ENCODE measurements around the gene ACTR3C. TPM values are rescaled to one million over a fixed set of nuclear protein-coding genes. Genes with fewer than 3 reads are reported as not detected.
"Not testable (repeated sequence)": the region's sequence is repeated elsewhere in the genome, so short reads cannot be mapped to it uniquely, and the experiment has no call there.

ACTR3C gene
- total RNA-seq, 1 donor from 2014 or later: 1.6 TPM

- not testable (repeated sequence) for H3K4me3 ChIP-seq (ENCODE audit: low read length in 3 of 3); H3K4me1 ChIP-seq (ENCODE audit: control insufficient read depth in 3 of 3, insufficient read depth in 3 of 3, low read length in 3 of 3); H3K9ac ChIP-seq (ENCODE audit: low read depth in 1 of 3, low read length in 3 of 3); H3K9me3 ChIP-seq (ENCODE audit: control insufficient read depth in 3 of 3, low read length in 3 of 3); H3K36me3 ChIP-seq (ENCODE audit: control insufficient read depth in 3 of 3, insufficient read depth in 3 of 3, low read length in 3 of 3); H3K27me3 ChIP-seq (ENCODE audit: control insufficient read depth in 3 of 3, insufficient read depth in 3 of 3, low read length in 3 of 3); H3K27ac ChIP-seq (ENCODE audit: low read depth, low read length)
These were observed 17.0 kb downstream of the ACTR3C start for GRCh38 chr7:150306377-150306776.

- not testable (repeated sequence) for H3K36me3 ChIP-seq (ENCODE audit: control insufficient read depth in 3 of 3, insufficient read depth in 3 of 3, low read length in 3 of 3); H3K27ac ChIP-seq (ENCODE audit: low read depth, low read length); H3K4me1 ChIP-seq (ENCODE audit: control insufficient read depth in 3 of 3, insufficient read depth in 3 of 3, low read length in 3 of 3); H3K9ac ChIP-seq (ENCODE audit: low read depth in 1 of 3, low read length in 3 of 3); H3K4me3 ChIP-seq (ENCODE audit: low read length in 3 of 3); H3K9me3 ChIP-seq (ENCODE audit: control insufficient read depth in 3 of 3, low read length in 3 of 3); H3K27me3 ChIP-seq (ENCODE audit: control insufficient read depth in 3 of 3, insufficient read depth in 3 of 3, low read length in 3 of 3)
These were observed 17.5 kb downstream of the ACTR3C start for GRCh38 chr7:150305903-150306284.

DNA sequence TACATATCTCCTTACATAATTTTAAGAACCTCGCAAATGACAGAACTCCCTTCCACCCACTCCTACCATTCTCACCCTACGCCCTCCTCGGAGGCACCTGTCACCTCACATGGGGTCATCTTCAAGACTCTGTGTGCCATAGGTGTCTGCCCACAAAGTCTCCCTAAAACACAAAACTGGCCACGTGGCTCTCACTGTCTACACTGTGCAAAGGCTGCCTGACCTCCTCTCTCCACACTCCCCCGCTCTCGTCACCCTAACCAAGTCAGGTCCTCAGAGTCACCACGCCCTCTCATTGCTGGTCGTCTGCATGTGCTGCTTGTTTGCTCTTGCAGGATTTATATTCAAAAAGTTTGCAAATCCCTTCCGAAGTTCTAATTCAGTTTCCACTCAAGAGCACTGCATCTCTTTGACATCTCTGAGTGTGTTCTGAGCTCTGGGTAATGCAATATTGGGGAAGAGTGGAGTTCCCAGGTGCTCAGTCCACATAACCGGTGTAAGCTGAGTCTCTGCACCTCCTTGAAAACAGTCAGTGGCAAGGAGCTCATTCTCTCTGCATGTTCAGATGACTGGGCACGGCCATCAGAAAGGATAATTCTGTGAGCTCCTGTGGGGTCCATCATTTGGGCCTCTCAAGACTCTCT is 18.0 kb downstream of the ACTR3C start:
- not testable (repeated sequence) for H3K9me3 ChIP-seq (ENCODE audit: control insufficient read depth in 3 of 3, low read length in 3 of 3); H3K9ac ChIP-seq (ENCODE audit: low read depth in 1 of 3, low read length in 3 of 3); H3K27ac ChIP-seq (ENCODE audit: low read depth, low read length); H3K27me3 ChIP-seq (ENCODE audit: control insufficient read depth in 3 of 3, insufficient read depth in 3 of 3, low read length in 3 of 3); H3K4me1 ChIP-seq (ENCODE audit: control insufficient read depth in 3 of 3, insufficient read depth in 3 of 3, low read length in 3 of 3); H3K36me3 ChIP-seq (ENCODE audit: control insufficient read depth in 3 of 3, insufficient read depth in 3 of 3, low read length in 3 of 3); H3K4me3 ChIP-seq (ENCODE audit: low read length in 3 of 3)

DNA sequence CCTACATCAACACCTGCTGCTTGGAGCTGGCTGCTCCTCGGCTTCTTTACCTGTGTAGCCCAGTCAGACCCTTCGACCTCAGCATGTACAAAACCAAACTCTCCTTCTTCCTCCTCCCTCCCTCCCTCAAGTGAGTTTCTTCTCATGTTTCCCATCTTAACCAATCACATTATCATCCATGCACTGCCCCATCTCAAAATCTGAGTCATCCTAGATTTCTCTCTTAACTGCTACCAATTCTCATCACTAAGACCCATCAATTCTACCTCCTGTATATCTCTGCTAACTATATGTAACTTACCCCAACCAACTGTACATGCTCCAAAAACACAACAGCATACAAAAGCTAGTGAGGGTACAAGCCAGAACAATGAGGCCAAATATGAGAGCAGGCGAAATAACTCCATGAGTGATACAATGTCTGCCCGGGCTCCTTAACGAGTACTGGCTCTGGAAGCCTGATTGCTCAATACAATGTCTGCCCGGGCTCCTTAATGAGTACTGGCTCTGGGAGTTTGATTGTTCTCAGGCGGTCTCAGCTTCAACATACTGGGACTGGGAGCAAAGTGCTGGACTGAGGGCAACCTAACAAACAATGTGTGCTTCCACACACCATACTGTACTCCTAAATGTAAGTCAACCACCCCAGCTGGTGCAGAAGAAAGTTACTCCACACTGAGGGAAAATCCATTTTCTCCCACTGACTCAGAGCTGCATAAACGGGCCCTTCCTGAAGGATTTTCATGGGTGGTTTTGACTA is 18.7 kb downstream of the ACTR3C start:
- not testable (repeated sequence) for H3K4me1 ChIP-seq (ENCODE audit: control insufficient read depth in 3 of 3, insufficient read depth in 3 of 3, low read length in 3 of 3); H3K36me3 ChIP-seq (ENCODE audit: control insufficient read depth in 3 of 3, insufficient read depth in 3 of 3, low read length in 3 of 3)

GRCh38 chr7:150302908-150303310 is 20.4 kb downstream of the ACTR3C start:
- not testable (repeated sequence) for H3K36me3 ChIP-seq (ENCODE audit: control insufficient read depth in 3 of 3, insufficient read depth in 3 of 3, low read length in 3 of 3); H3K9me3 ChIP-seq (ENCODE audit: control insufficient read depth in 3 of 3, low read length in 3 of 3); H3K27ac ChIP-seq (ENCODE audit: low read depth, low read length); H3K4me3 ChIP-seq (ENCODE audit: low read length in 3 of 3); H3K4me1 ChIP-seq (ENCODE audit: control insufficient read depth in 3 of 3, insufficient read depth in 3 of 3, low read length in 3 of 3); H3K9ac ChIP-seq (ENCODE audit: low read depth in 1 of 3, low read length in 3 of 3); H3K27me3 ChIP-seq (ENCODE audit: control insufficient read depth in 3 of 3, insufficient read depth in 3 of 3, low read length in 3 of 3)

More for the DNA sequence above, 18.7 kb downstream of the ACTR3C start:
- H3K9me3 ChIP-seq (ENCODE audit: control insufficient read depth in 3 of 3, low read length in 3 of 3); H3K27me3 ChIP-seq (ENCODE audit: control insufficient read depth in 3 of 3, insufficient read depth in 3 of 3, low read length in 3 of 3); H3K27ac ChIP-seq (ENCODE audit: low read depth, low read length); H3K9ac ChIP-seq (ENCODE audit: low read depth in 1 of 3, low read length in 3 of 3); H3K4me3 ChIP-seq (ENCODE audit: low read length in 3 of 3): not testable (repeated sequence)

- H3K9ac ChIP-seq (ENCODE audit: low read depth in 1 of 3, low read length in 3 of 3); H3K4me3 ChIP-seq (ENCODE audit: low read length in 3 of 3); H3K36me3 ChIP-seq (ENCODE audit: control insufficient read depth in 3 of 3, insufficient read depth in 3 of 3, low read length in 3 of 3); H3K4me1 ChIP-seq (ENCODE audit: control insufficient read depth in 3 of 3, insufficient read depth in 3 of 3, low read length in 3 of 3); H3K9me3 ChIP-seq (ENCODE audit: control insufficient read depth in 3 of 3, low read length in 3 of 3); H3K27me3 ChIP-seq (ENCODE audit: control insufficient read depth in 3 of 3, insufficient read depth in 3 of 3, low read length in 3 of 3); H3K27ac ChIP-seq (ENCODE audit: low read depth, low read length): not testable (repeated sequence)
These were observed 25.4 kb downstream of the ACTR3C start for GRCh38 chr7:150297978-150298377.

DNA sequence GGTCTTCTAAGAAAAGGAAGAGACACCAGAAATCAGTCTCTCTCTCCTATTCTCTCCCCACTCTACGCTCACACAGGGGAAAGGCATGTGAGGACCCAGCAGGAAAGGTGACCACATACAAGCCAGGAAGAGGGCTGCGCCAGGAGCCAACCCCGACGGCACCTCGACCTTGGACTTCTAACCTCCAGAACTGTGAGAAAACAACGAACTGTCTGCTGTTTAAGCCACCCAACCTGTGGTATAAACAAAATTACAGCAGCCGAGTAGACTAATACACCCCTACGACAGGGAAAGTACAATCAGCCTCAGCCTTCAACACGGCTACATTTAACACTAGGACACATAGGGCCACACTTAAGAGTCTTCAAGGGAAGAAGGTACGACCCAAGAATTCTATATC is 26.5 kb downstream of the ACTR3C start:
- H3K4me1 ChIP-seq (ENCODE audit: control insufficient read depth in 3 of 3, insufficient read depth in 3 of 3, low read length in 3 of 3); H3K36me3 ChIP-seq (ENCODE audit: control insufficient read depth in 3 of 3, insufficient read depth in 3 of 3, low read length in 3 of 3); H3K9me3 ChIP-seq (ENCODE audit: control insufficient read depth in 3 of 3, low read length in 3 of 3); H3K27me3 ChIP-seq (ENCODE audit: control insufficient read depth in 3 of 3, insufficient read depth in 3 of 3, low read length in 3 of 3); H3K9ac ChIP-seq (ENCODE audit: low read depth in 1 of 3, low read length in 3 of 3); H3K27ac ChIP-seq (ENCODE audit: low read depth, low read length); H3K4me3 ChIP-seq (ENCODE audit: low read length in 3 of 3): not testable (repeated sequence)

GRCh38 chr7:150295614-150296013 is 27.7 kb downstream of the ACTR3C start:
- not testable (repeated sequence) for H3K9ac ChIP-seq (ENCODE audit: low read depth in 1 of 3, low read length in 3 of 3); H3K4me3 ChIP-seq (ENCODE audit: low read length in 3 of 3); H3K27ac ChIP-seq (ENCODE audit: low read depth, low read length); H3K9me3 ChIP-seq (ENCODE audit: control insufficient read depth in 3 of 3, low read length in 3 of 3); H3K36me3 ChIP-seq (ENCODE audit: control insufficient read depth in 3 of 3, insufficient read depth in 3 of 3, low read length in 3 of 3); H3K27me3 ChIP-seq (ENCODE audit: control insufficient read depth in 3 of 3, insufficient read depth in 3 of 3, low read length in 3 of 3); H3K4me1 ChIP-seq (ENCODE audit: control insufficient read depth in 3 of 3, insufficient read depth in 3 of 3, low read length in 3 of 3)

DNA sequence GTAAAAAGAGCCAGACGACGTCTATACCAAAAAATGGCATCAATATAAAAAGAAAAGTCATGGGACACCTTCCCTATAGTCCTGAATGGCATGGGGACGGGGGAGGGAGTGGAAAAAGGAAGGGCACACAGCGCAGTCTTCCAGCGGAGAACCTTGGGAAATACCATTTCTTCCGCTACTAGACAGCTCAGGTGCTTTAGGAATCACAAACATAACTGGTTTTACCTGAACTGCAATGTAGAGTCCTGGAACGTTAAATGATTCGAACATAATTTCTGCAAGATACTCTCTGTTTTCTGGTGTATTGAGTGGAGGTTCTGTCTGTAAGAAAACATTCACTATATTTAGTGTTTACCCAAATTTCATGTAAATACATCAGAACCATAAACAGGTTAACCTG is 28.3 kb downstream of the ACTR3C start:
- not testable (repeated sequence) for H3K9ac ChIP-seq (ENCODE audit: low read depth in 1 of 3, low read length in 3 of 3); H3K27ac ChIP-seq (ENCODE audit: low read depth, low read length); H3K4me1 ChIP-seq (ENCODE audit: control insufficient read depth in 3 of 3, insufficient read depth in 3 of 3, low read length in 3 of 3); H3K4me3 ChIP-seq (ENCODE audit: low read length in 3 of 3); H3K9me3 ChIP-seq (ENCODE audit: control insufficient read depth in 3 of 3, low read length in 3 of 3); H3K36me3 ChIP-seq (ENCODE audit: control insufficient read depth in 3 of 3, insufficient read depth in 3 of 3, low read length in 3 of 3); H3K27me3 ChIP-seq (ENCODE audit: control insufficient read depth in 3 of 3, insufficient read depth in 3 of 3, low read length in 3 of 3)

GRCh38 chr7:150290317-150290716 is 33.0 kb downstream of the ACTR3C start:
- H3K4me3 ChIP-seq (ENCODE audit: low read length in 3 of 3); H3K36me3 ChIP-seq (ENCODE audit: control insufficient read depth in 3 of 3, insufficient read depth in 3 of 3, low read length in 3 of 3); H3K9me3 ChIP-seq (ENCODE audit: control insufficient read depth in 3 of 3, low read length in 3 of 3); H3K27ac ChIP-seq (ENCODE audit: low read depth, low read length); H3K4me1 ChIP-seq (ENCODE audit: control insufficient read depth in 3 of 3, insufficient read depth in 3 of 3, low read length in 3 of 3); H3K27me3 ChIP-seq (ENCODE audit: control insufficient read depth in 3 of 3, insufficient read depth in 3 of 3, low read length in 3 of 3); H3K9ac ChIP-seq (ENCODE audit: low read depth in 1 of 3, low read length in 3 of 3): not testable (repeated sequence)

Measured in skeletal muscle tissue (tissue), 4 donors.